Thyroid gland (tissue), 4 donors: Measurements from ENCODE around the gene TBCD. TPM values are rescaled to one million over a fixed set of nuclear protein-coding genes. Genes with fewer than 3 reads are reported as not detected.

Source experiments
- DNase-seq, 2 donors: peaks; one replicate each; pipeline ENCODE4 v3.0.0-alpha.2; 2019
- H3K27ac ChIP-seq, 3 donors: fragments of 200-600 bp; sonication (generic); 1 replicate in 2 of 3; 2 replicates in 1 of 3; pipeline ENCODE4 v1.5.1; 2016 to 2019; ENCODE audit warnings: mild to moderate bottlenecking in 1 of 3, moderate library complexity in 1 of 3
- H3K27me3 ChIP-seq: fragments of 200-600 bp; sonication (generic); one replicate; pipeline ENCODE4 v1.5.1; 2019
- H3K36me3 ChIP-seq, 2 donors: fragments of 200-600 bp; sonication (generic); one replicate each; pipeline ENCODE4 v1.5.1; 2016 to 2019
- H3K4me1 ChIP-seq, 2 donors: fragments of 200-600 bp; sonication (generic); one replicate each; pipeline ENCODE4 v1.5.1; 2017 to 2019
- H3K4me3 ChIP-seq, 3 donors: fragments of 200-600 bp; sonication (generic); replicated peaks in 1 of 3; 1 replicate in 2 of 3; 2 replicates in 1 of 3; pipeline ENCODE4 v1.5.1; 2016; ENCODE audit warnings: mild to moderate bottlenecking in 1 of 3
- H3K9me3 ChIP-seq: fragments of 200-600 bp; sonication (generic); one replicate; pipeline ENCODE4 v1.5.1; 2017
- POLR2A ChIP-seq, 2 donors: fragments of 450-650 bp; IDR thresholded peaks; one replicate each; pipeline ENCODE4 v1.6.1; 2017; ENCODE audit warnings: antibody characterized with exemption in 2 of 2, mild to moderate bottlenecking in 2 of 2, moderate library complexity in 1 of 2
- WGBS, 2 donors: methylation state at CpG; one replicate each; pipeline ENCODE4 v1.1.5; 2017; 5-methylcytosine and 5-hydroxymethylcytosine counted together
- intact Hi-C: fragments of 100-400 bp; cut with DNase I; formaldehyde crosslinking; loops from one replicate; pipeline ENCODE4 v1.15.1; 2023
- total RNA-seq, 4 donors: library from RNA; depleted of rRNA; stranded (reverse); fragments of >200 nt; gene quantifications; one replicate each; pipeline ENCODE4 v1.2.3, GENCODE V29; 2016
- TF ChIP-seq, protein P1 (sequence below), 6 experiments: fragments of 200-600 bp in 3 of 6; fragments of 450-650 bp in 3 of 6; sonication (generic) in 3 of 6; IDR thresholded peaks; one replicate each; pipeline ENCODE4 v1.5.1; 2016 to 2019; ENCODE audit warnings: antibody characterized with exemption in 6 of 6, mild to moderate bottlenecking in 2 of 6, inconsistent platforms in 1 of 6, moderate library complexity in 1 of 6

TBCD gene
- total RNA-seq, 4 donors from 2014 or later, result 72.6 to 85.9 (median 79.6) TPM

DNA sequence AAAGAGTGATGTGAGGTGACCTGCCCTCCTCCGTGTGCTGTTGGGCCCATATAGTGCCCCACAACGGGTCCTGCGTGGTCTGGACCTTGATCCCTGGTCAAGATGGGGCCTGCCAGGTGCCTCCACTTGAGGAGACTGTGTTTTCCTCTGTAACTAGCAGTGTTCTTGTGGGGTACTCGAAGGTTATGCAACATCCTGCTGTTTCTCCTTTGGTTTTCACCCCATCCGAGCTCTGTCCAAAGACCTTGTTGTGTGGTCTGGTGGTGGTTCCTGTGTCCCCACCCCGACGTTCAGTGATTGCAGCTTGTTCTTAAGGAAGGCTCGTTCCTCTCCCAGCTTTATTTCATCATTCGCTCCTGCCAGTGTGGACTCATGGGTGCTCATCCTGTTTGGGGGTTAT, 126.7 kb downstream of the TBCD start:
- intact Hi-C loops, result no loop called here
- H3K27ac ChIP-seq, result peak overlapping the region in 2 of 3 donors; percentile 86 to 88
- H3K4me3 ChIP-seq, result no peak overlapping the region
- H3K4me1 ChIP-seq, result peaks cover 40 to 75% of the 10 kb centered on the region in 2 donors
- H3K9me3 ChIP-seq, result no peaks in the 10 kb centered on the region
- H3K36me3 ChIP-seq, result no peaks in the 10 kb centered on the region
- TF ChIP-seq POLR2A (IDR thresholded peaks at IDR 0.05), result no peak
- TF ChIP-seq, protein P1, sequence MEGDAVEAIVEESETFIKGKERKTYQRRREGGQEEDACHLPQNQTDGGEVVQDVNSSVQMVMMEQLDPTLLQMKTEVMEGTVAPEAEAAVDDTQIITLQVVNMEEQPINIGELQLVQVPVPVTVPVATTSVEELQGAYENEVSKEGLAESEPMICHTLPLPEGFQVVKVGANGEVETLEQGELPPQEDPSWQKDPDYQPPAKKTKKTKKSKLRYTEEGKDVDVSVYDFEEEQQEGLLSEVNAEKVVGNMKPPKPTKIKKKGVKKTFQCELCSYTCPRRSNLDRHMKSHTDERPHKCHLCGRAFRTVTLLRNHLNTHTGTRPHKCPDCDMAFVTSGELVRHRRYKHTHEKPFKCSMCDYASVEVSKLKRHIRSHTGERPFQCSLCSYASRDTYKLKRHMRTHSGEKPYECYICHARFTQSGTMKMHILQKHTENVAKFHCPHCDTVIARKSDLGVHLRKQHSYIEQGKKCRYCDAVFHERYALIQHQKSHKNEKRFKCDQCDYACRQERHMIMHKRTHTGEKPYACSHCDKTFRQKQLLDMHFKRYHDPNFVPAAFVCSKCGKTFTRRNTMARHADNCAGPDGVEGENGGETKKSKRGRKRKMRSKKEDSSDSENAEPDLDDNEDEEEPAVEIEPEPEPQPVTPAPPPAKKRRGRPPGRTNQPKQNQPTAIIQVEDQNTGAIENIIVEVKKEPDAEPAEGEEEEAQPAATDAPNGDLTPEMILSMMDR (IDR thresholded peaks at IDR 0.05), result no peak
- DNase-seq, result no peak
- no peaks in the 10 kb centered on the region for H3K27me3 ChIP-seq
- 61 to 72% methylated on average over 6 to 9 of the region's 9 CpGs for WGBS, 2 donors

DNA sequence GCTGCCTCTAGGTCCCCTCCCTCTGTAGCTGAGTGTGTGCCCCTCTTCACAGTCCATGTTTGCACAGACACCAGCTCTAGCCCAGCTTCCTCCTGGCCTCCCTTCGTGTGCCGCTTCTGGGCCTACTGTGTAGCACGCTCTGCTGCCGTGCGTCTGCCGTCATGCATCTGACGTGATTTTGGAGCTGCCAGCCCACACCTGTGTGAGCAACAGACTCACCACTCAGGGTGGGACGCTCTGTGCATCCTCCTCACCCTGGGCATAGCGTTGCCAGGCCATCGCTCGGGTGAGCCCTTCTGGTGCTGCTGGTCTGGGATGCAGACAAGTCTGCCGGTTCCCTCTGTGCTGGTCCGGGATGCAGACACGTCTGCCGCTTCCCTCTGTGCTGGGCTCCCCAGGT, 127.4 kb downstream of the TBCD start:
- no peaks in the 10 kb centered on the region for H3K36me3 ChIP-seq
- H3K27me3 ChIP-seq, result no peaks in the 10 kb centered on the region
- intact Hi-C loops, result no loop called here
- no peaks in the 10 kb centered on the region for H3K9me3 ChIP-seq
- WGBS, 2 donors, result 95 to 98% methylated on average over 12 to 15 of the region's 15 CpGs
- H3K27ac ChIP-seq, result no peak overlapping the region
- no peak overlapping the region for H3K4me3 ChIP-seq
- TF ChIP-seq, protein P1 (IDR thresholded peaks at IDR 0.05), result no peak
- no peak for TF ChIP-seq POLR2A (IDR thresholded peaks at IDR 0.05)
- no peak for DNase-seq
- H3K4me1 ChIP-seq, result peaks cover 40 to 74% of the 10 kb centered on the region in 2 donors

DNA sequence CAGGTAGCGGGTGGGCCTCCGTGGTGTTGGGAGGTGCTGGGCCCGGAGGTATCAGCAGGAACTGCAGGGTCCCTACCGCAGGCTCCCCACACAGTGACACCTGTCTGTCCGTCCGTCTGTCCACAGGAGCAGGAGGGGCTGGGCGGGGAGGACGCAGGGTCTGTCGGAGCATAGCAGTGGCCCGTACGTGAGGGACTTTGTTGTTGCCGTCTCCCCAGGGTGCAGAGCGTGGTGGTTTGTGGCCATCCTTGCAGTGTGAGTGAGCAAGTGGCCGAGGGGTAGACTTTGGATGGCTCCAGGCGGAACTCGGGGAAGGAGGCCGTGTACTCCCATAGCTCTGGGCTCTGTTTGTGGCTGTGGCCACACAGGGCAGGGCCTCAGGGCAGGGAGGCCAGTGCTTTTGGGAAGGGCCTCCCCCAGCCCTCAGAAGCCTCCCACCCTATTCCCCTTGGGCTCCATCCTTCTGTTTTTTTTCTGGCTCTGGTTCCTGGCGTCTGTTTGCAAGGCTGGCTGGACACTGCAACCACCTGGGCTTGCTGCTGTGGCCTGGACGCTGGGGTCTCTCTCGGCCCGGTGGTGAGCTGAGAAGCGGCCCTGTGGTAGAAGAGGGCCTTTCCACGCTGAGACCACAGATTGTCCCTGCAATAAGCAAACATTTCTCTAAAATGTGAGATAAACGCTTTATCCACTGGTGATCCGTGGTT, 128.9 kb downstream of the TBCD start:
- TF ChIP-seq POLR2A (IDR thresholded peaks at IDR 0.05), result no peak
- TF ChIP-seq, protein P1 (IDR thresholded peaks at IDR 0.05), result no peak
- no peaks in the 10 kb centered on the region for H3K36me3 ChIP-seq
- H3K27me3 ChIP-seq, result no peaks in the 10 kb centered on the region
- peaks cover 37 to 68% of the 10 kb centered on the region in 2 donors for H3K4me1 ChIP-seq
- H3K9me3 ChIP-seq, result no peaks in the 10 kb centered on the region
- intact Hi-C loops, result no loop called here
- H3K27ac ChIP-seq, result no peak overlapping the region
- no peak overlapping the region for H3K4me3 ChIP-seq
- 87 to 90% methylated on average over 18 to 23 of the region's 25 CpGs for WGBS, 2 donors
- DNase-seq, result no peak

DNA sequence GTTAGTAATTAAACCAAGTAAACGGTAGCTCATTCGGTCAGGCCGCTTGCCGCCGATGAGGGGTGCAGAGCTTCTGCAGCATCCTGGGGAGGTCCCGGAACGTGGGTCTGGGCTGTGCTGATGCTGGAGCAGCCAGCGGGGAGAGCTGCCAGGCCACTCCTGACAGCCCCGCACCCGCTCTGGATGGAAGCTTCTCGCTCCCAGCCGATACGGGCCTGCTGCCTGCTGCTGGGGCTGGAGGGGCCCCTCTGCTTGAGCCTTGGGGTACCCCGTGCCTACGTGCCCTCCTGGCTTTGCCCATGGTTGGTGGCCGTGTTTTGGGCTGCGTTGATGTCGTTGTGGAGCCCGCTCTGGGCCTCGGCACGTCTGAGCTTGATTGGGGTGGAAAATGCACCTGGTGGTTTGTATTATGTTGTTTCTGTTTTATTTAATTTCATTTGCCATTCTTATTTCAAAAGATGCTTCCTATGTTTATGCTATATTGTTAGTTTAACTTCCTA, 129.5 kb downstream of the TBCD start:
- DNase-seq, result no peak
- H3K27me3 ChIP-seq, result no peaks in the 10 kb centered on the region
- H3K27ac ChIP-seq, result peak overlapping the region in 1 of 3 donors; percentile 49
- intact Hi-C loops, result no loop called here
- 81 to 90% methylated on average over 16 to 17 of the region's 21 CpGs for WGBS, 2 donors
- H3K4me1 ChIP-seq, result peaks cover 37 to 68% of the 10 kb centered on the region in 2 donors
- no peaks in the 10 kb centered on the region for H3K36me3 ChIP-seq
- no peak overlapping the region for H3K4me3 ChIP-seq
- H3K9me3 ChIP-seq, result no peaks in the 10 kb centered on the region
- TF ChIP-seq, protein P1 (IDR thresholded peaks at IDR 0.05), result no peak
- TF ChIP-seq POLR2A (IDR thresholded peaks at IDR 0.05), result no peak
